K562 (cell line): ENCODE results near the gene AIM2. TPM values are rescaled to one million over a fixed set of nuclear protein-coding genes. Genes with fewer than 3 reads are reported as not detected.

ENCODE experiments used
- CBX1 ChIP-seq: sonication (generic); IDR thresholded peaks from 2 replicates; pipeline ENCODE4 v1.6.1; 2016; ENCODE audit warnings: antibody characterized with exemption, low read depth, mild to moderate bottlenecking
- CBX5 ChIP-seq: IDR thresholded peaks from 2 replicates; pipeline ENCODE4 v1.6.1; 2014; ENCODE audit warnings: low read depth, borderline replicate concordance
- CTBP1 ChIP-seq: fragments of 450-650 bp; IDR thresholded peaks from 2 replicates; pipeline ENCODE4 v1.6.1; 2016; ENCODE audit warnings: borderline replicate concordance
- CXXC5 ChIP-seq: fragments of 250-450 bp; sonication (Bioruptor Pico); IDR thresholded peaks from 2 replicates; pipeline ENCODE4 v1.8.0; 2022; ENCODE audit warnings: inconsistent platforms, mild to moderate bottlenecking, moderate library complexity
- E2F6 ChIP-seq, 2 experiments: IDR thresholded peaks; 2 replicates each; pipeline ENCODE4 v1.6.1; 2011; ENCODE audit warnings: borderline replicate concordance in 1 of 2, control low read depth in 1 of 2, low read depth in 1 of 2, low read length in 1 of 2, mild to moderate bottlenecking in 1 of 2, mixed read lengths in 1 of 2, moderate library complexity in 1 of 2; ENCODE audit not compliant: insufficient read depth in 1 of 2, insufficient read length in 1 of 2, poor library complexity in 1 of 2, severe bottlenecking in 1 of 2; ENCODE audit errors: extremely low read depth in 1 of 2
- ESRRB ChIP-seq: fragments of 250-450 bp; sonication (Bioruptor Pico); IDR thresholded peaks from 2 replicates; pipeline ENCODE4 v1.5.0; 2020; ENCODE audit warnings: mild to moderate bottlenecking, moderate library complexity, borderline replicate concordance
- FOSL1 ChIP-seq: fragments of 200-800 bp; sonication (Bioruptor generic); conservative IDR thresholded peaks from 2 replicates; pipeline ENCODE4 v1.6.1; 2016; ENCODE audit warnings: missing genetic modification characterization, missing compliant biosample characterization
- FOXA3 ChIP-seq, 2 experiments: fragments of 450-650 bp in 1 of 2; sonication (generic) in 1 of 2; formaldehyde crosslinking; IDR thresholded peaks in 1 of 2; conservative IDR thresholded peaks in 1 of 2; 2 replicates each; pipeline versions ENCODE4 v1.4.0 to v1.8.0; 2020 to 2022; ENCODE audit warnings: mild to moderate bottlenecking in 2 of 2, missing genetic modification reagents in 1 of 2
- FUS ChIP-seq: fragments of 200-400 bp; formaldehyde crosslinking; optimal IDR thresholded peaks from 2 replicates; pipeline ENCODE3; 2017; ENCODE audit warnings: low read depth, low read length
- KLF1 ChIP-seq: fragments of 450-650 bp; IDR thresholded peaks from 2 replicates; pipeline ENCODE4 v1.6.1; 2016; ENCODE audit warnings: missing genetic modification characterization, missing compliant biosample characterization
- MCM7 ChIP-seq, 2 experiments: fragments of 450-650 bp; IDR thresholded peaks; 2 replicates each; pipeline ENCODE4 v1.6.1; 2016 to 2018
- PRPF4 ChIP-seq: fragments of 200-400 bp; formaldehyde crosslinking; IDR thresholded peaks from one replicate; pipeline ENCODE4 v1.6.1; 2017; ENCODE audit warnings: low read length, low read depth, mild to moderate bottlenecking; ENCODE audit not compliant: insufficient read depth, poor library complexity, severe bottlenecking
- SIN3B ChIP-seq: fragments of 450-650 bp; IDR thresholded peaks from 2 replicates; pipeline ENCODE4 v1.6.1; 2017; ENCODE audit warnings: low read depth, mild to moderate bottlenecking, moderate library complexity
- WHSC1 ChIP-seq: IDR thresholded peaks from one replicate; pipeline ENCODE4 v1.6.1; 2012; ENCODE audit warnings: low read length, control low read depth, inconsistent platforms
- ZBTB40 ChIP-seq, 2 experiments: fragments of 450-650 bp in 1 of 2; sonication (generic) in 1 of 2; formaldehyde crosslinking in 1 of 2; IDR thresholded peaks; 2 replicates each; pipeline versions ENCODE4 v1.7.1 to v1.9.0; 2016 to 2022; ENCODE audit warnings: inconsistent platforms in 1 of 2, mild to moderate bottlenecking in 1 of 2, missing genetic modification reagents in 1 of 2
- ZFX ChIP-seq: sonication (generic); formaldehyde crosslinking; IDR thresholded peaks from 2 replicates; pipeline ENCODE4 v1.8.0; 2022; ENCODE audit warnings: mild to moderate bottlenecking, missing genetic modification reagents, moderate library complexity
- ZNF146 ChIP-seq: IDR thresholded peaks from one replicate; pipeline ENCODE4 v1.6.1; 2018; ENCODE audit warnings: missing compliant biosample characterization; ENCODE audit not compliant: unreplicated experiment
- polyA plus RNA-seq, 8 experiments: library from polyadenylated mRNA; depleted of rRNA in 4 of 8; stranded (reverse) in 5 of 8; unstranded in 3 of 8; fragments of >200 nt; fragmentation: Nextera tagmentation in 2 of 8; fragmentation: Illumina TruSeq in 1 of 8; extraction: Ambion mirVana in 2 of 8; extraction: Trizol in 1 of 8; gene quantifications; 2 replicates each; pipeline versions ENCODE4 v1.2.1 to v1.2.3, GENCODE V29; 2011 to 2014; ENCODE audit warnings: inconsistent platforms in 1 of 8, missing spikeins in 1 of 8
- total RNA-seq, 7 experiments: library from RNA; depleted of rRNA in 6 of 7; stranded (reverse); fragments of >200 nt in 6 of 7; fragmentation: Illumina TruSeq in 2 of 7; extraction: Trizol in 2 of 7; gene quantifications; 2 replicates each; pipeline versions ENCODE4 v1.2.1 to v1.2.3, GENCODE V29; 2011 to 2021; ENCODE audit warnings: low replicate concordance in 1 of 7

AIM2 gene
- total and polyA plus RNA-seq, 9 of the 15 experiments (the other 6 are each of a cell fraction or from before 2014, with no cell fraction given), result 0.10 to 0.95 (median 0.22) TPM

GRCh38 chr1:159077120-159077961, 775 bp upstream of the AIM2 start (continued):
- peak; percentile 96 for TF ChIP-seq FOSL1 (tag)
- no peak; the same call in 1 of the 2 replicates for TF ChIP-seq CTBP1
- TF ChIP-seq FOXA3 (CRISPR knock-in tag; conservative IDR thresholded peaks at IDR 0.05 in 1 of 2, IDR thresholded peaks at IDR 0.05 in 1 of 2), result no peak; a peak in 1 of 4 replicates
- TF ChIP-seq CBX5, result no peak
- no peak for TF ChIP-seq ESRRB
- no peak for TF ChIP-seq ZBTB40 (IDR thresholded peaks at IDR 0.05)
- no peak for TF ChIP-seq ZBTB40 (CRISPR knock-in tag; IDR thresholded peaks at IDR 0.05)
- no peak for TF ChIP-seq ZNF146 (CRISPR knock-in tag)
- no peak for TF ChIP-seq PRPF4
- TF ChIP-seq CBX1, result no peak
- TF ChIP-seq ZFX (CRISPR knock-in tag), result no peak
- TF ChIP-seq WHSC1, result no peak
- TF ChIP-seq SIN3B, result no peak
- no peak for TF ChIP-seq E2F6 (IDR thresholded peaks at IDR 0.05; ENCODE audit: borderline replicate concordance in 1 of 2, extremely low read depth in 1 of 2, insufficient read depth in 1 of 2, insufficient read length in 1 of 2, low read depth in 1 of 2, low read length in 1 of 2, poor library complexity in 1 of 2, severe bottlenecking in 1 of 2)
- peak; percentile 71 for TF ChIP-seq CXXC5 (CRISPR knock-in tag)
- peak; percentile 95 for TF ChIP-seq KLF1 (tag)
- no peak for TF ChIP-seq FUS
- no peak for TF ChIP-seq MCM7 (IDR thresholded peaks at IDR 0.05)
